Measurements from ENCODE around the gene CFAP20DC. TPM values are rescaled to one million over a fixed set of nuclear protein-coding genes. Genes with fewer than 3 reads are reported as not detected.
"Not testable (repeated sequence)": the region's sequence is repeated elsewhere in the genome, so short reads cannot be mapped to it uniquely, and the experiment has no call there.

CFAP20DC gene
- total RNA-seq, 1 donor from 2014 or later: 8.2 TPM

GRCh38 chr3:58704745-58705144 is 345.1 kb downstream of the CFAP20DC start:
- DNase-seq (ENCODE audit: low read depth): no peak
- TF ChIP-seq CTCF (IDR thresholded peaks at IDR 0.05; ENCODE audit: insufficient read depth, low read length, poor library complexity, severe bottlenecking): no peak
- no peaks in the 10 kb centered on the region for H3K27me3 ChIP-seq (ENCODE audit: control insufficient read depth, insufficient read depth, low read length)
- no peak overlapping the region for H3K4me3 ChIP-seq (ENCODE audit: low read depth, low read length)
- H3K36me3 ChIP-seq (ENCODE audit: control insufficient read depth, insufficient read depth, low read length): no peaks in the 10 kb centered on the region

GRCh38 chr3:58704304-58704703 is 345.5 kb downstream of the CFAP20DC start:
- H3K36me3 ChIP-seq (ENCODE audit: control insufficient read depth, insufficient read depth, low read length); H3K27me3 ChIP-seq (ENCODE audit: control insufficient read depth, insufficient read depth, low read length); DNase-seq (ENCODE audit: low read depth); H3K4me3 ChIP-seq (ENCODE audit: low read depth, low read length): not testable (repeated sequence)

- Histone ChIP-seq H3K36me3 (ENCODE audit: control insufficient read depth, insufficient read depth, low read length) (no peaks in the 10 kb centered on the region), H3K4me3 (ENCODE audit: low read depth, low read length) (no peak overlapping the region), H3K27me3 (ENCODE audit: control insufficient read depth, insufficient read depth, low read length) (no peaks in the 10 kb centered on the region)
- no peak for TF ChIP-seq CTCF (IDR thresholded peaks at IDR 0.05; ENCODE audit: insufficient read depth, low read length, poor library complexity, severe bottlenecking)
- no peak for DNase-seq (ENCODE audit: low read depth)
These were observed 351.6 kb downstream of the CFAP20DC start for GRCh38 chr3:58698246-58698645.

- no peak for DNase-seq (ENCODE audit: low read depth)
- TF ChIP-seq CTCF (IDR thresholded peaks at IDR 0.05; ENCODE audit: insufficient read depth, low read length, poor library complexity, severe bottlenecking): no peak
- Histone ChIP-seq H3K27me3 (ENCODE audit: control insufficient read depth, insufficient read depth, low read length) (no peaks in the 10 kb centered on the region), H3K4me3 (ENCODE audit: low read depth, low read length) (no peak overlapping the region), H3K36me3 (ENCODE audit: control insufficient read depth, insufficient read depth, low read length) (no peaks in the 10 kb centered on the region)
These were observed 352.3 kb downstream of the CFAP20DC start for GRCh38 chr3:58697561-58697960.

- not testable (repeated sequence) for H3K36me3 ChIP-seq (ENCODE audit: control insufficient read depth, insufficient read depth, low read length); H3K4me3 ChIP-seq (ENCODE audit: low read depth, low read length); H3K27me3 ChIP-seq (ENCODE audit: control insufficient read depth, insufficient read depth, low read length); DNase-seq (ENCODE audit: low read depth)
These were observed 353.0 kb downstream of the CFAP20DC start for GRCh38 chr3:58696813-58697212.

- no peak for TF ChIP-seq CTCF (IDR thresholded peaks at IDR 0.05; ENCODE audit: insufficient read depth, low read length, poor library complexity, severe bottlenecking)
- no peaks in the 10 kb centered on the region for H3K36me3 ChIP-seq (ENCODE audit: control insufficient read depth, insufficient read depth, low read length)
- no peaks in the 10 kb centered on the region for H3K27me3 ChIP-seq (ENCODE audit: control insufficient read depth, insufficient read depth, low read length)
- no peak for DNase-seq (ENCODE audit: low read depth)
- no peak overlapping the region for H3K4me3 ChIP-seq (ENCODE audit: low read depth, low read length)
These were observed 353.7 kb downstream of the CFAP20DC start for GRCh38 chr3:58696093-58696492.

GRCh38 chr3:58695284-58695683 is 354.5 kb downstream of the CFAP20DC start:
- H3K4me3 ChIP-seq (ENCODE audit: low read depth, low read length); H3K27me3 ChIP-seq (ENCODE audit: control insufficient read depth, insufficient read depth, low read length); H3K36me3 ChIP-seq (ENCODE audit: control insufficient read depth, insufficient read depth, low read length); DNase-seq (ENCODE audit: low read depth): not testable (repeated sequence)
